DMS53 (cell line): ENCODE measurements around the gene LRBA.

Source experiments
- DNase-seq: peaks from one replicate; lab custom pipeline; 2025; lab: John Stamatoyannopoulos, UW

Gene LRBA

DNA sequence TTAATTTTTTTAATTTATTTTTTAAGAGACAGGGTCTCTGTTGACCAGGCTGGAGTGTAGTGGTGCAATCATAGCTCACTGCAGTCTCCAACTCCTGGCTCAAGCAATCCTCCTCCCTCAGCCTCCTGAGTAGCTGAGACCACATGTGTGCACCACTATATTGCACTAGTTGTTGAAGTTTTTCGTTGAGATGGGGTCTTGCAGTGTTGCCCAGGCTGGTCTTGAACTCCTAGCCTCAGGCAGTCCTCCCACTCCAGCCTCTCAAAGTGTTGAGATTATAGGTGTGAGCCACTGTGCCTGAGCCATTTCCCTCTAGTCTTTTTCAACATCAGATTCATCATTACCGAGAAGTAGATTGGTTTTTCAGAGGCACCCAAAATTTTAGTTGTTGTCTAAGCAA lies 771.2 kb downstream of the LRBA start:
- DNase-seq = no peak

DNA sequence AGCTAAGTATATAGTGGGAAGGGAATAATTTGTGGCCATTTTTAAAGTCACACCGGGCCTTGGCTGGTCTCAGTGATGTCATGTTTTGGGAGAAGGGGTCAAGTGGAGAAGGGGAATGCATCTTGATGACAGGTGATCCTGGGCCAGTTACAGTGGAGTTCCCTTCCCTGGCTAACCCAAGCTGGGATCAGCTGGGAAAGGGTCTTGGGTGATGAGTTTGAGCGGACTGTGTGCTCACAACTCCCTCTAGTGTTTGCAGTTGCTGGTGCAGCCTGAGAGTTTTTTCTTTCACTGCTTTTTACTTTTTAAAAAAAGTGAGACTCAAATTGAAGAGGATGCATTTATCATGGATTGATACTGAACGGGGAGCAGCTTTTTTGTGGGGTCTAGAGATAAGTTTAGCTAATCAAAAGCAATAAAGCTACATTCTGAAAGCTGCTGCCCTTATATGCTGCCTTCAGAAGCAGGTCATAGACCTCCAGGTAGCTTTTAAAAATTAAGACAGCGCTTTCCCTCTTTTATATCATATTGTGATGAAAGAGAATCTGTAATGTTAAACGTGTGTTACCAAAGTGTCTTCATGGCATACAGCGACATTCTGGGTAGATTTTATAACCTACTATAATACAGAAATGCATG lies 772.1 kb downstream of the LRBA start:
- peak; percentile 51 for DNase-seq

DNA sequence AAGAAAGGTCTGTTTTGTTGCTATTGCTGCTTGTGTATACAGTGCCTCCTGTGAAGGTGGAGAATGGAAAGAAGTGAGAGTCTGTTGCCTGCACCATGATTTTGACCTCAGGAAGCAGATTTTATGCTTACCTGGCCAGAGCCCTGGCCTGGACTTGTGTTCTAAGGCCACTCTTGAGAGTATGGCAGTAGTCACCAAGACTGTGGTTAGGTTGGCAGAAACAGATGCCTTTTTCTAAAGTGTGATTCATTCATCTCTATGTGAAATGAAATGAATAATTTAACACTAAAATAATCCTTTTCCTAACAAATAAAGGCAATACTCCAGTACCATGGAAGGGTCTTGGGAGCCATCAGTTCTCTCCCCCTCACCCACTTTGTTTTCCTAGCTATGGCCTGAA lies 775.1 kb downstream of the LRBA start:
- no peak for DNase-seq

DNA sequence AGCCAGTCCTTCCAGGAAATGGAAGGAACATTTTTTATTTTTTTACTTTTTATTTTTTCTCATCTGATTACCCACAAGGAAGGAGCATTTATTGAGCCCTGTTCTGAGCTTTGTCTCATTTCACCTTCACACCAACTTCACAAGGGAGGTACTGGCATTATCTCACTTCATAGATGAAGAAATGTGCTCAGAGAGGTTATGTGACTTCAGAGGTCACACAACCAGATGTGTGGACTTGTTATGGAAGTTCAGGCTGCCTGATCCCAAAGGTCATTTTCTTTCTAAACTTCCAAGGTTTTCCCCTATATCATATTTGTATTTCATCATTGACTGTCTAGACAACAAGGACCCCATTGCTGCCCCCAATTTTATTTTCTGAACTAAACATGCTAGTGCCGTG lies 776.5 kb downstream of the LRBA start:
- DNase-seq = no peak

DNA sequence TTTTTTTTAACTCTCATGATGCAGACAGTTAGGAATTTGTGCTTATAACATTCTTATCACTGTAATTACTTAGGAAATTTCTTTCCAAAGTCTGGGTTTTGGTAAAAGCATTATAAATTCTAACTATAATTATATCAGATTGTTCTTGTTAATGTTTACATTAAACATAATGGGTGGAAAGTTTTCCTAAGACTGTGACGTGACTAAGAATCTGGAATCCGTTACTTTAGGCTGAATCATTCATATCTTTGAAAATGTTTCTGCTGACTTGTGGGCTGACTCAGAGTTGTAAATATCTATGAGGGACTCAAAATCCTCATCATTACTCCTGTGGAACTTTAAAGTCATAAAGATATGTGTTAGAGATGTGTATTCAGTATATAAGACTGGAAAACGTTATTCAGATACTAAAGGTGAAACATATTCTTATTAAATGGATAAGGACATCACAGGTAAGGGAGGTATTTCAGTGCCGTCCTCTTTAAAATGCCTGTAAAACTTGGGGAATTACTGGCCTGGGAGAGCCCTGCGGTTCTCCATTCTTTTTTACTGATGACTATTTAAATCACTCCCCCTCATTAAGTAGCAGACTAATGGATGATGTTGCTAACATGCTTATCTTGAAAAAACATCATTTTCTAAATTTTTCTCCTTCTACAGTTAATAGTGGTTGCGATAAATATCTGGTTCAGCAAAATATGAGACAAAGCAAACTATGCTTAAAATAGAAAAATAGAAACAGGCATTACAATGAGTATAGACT lies 777.8 kb downstream of the LRBA start:
- DNase-seq = no peak

DNA sequence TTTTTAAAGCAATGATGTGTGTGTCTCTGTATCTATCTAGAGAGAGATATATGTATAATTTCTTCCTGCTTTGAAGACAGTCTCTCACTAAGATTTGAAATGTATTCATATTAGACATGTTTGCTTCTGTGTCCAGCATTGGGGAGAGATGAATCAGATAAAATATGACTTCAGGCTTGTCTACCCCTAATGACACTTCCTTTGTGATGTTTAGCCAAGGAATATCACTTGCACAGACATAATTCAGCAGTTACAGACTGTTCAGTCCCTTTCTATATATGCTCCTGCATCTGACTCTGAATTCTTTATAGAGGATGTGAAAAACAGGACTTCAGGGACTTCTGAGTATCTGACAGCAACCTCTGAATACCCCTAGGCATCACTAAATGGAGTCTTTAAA lies 778.5 kb downstream of the LRBA start:
- DNase-seq = no peak

DNA sequence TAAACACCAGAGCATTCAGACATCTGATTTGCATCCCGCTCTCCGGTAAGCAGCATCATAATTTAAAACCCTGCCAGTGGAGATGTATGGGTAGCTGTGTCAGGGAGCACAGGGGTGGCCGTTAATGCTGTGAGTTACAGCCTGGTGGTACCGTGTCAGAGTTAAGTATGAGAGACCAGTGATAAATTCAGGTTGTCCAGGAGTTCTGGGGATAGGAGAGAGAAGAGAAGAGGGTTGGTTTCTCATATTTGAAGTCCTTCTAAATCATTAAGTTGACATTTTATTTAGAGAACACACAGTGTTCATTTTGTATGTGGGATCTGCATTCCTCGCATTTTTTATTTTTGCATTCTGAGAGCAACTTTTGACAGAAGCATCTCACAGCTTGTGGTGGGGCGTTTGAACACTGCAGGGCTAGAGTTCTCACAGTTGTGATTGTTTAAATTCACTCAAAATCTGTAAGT lies 779.2 kb downstream of the LRBA start:
- DNase-seq = no peak

DNA sequence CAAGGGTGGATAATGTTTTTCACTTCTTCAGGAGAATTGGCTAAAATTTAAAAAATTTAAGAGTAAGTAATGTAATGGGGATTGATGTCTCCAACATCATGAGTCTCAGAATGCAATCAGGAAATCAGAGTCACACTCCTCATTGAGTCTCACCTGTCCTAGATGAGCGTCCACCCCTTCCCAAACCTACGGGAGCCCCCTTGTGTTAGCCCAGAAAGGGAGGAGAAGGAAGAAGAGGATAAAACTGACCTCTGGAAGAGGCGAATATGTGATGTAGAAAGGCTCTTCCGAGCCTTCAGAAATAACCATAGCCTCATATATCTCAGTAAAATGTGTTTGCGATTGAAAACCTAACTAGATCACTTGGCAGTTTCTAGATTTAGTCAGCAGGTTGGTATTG lies 779.8 kb downstream of the LRBA start:
- DNase-seq = no peak

DNA sequence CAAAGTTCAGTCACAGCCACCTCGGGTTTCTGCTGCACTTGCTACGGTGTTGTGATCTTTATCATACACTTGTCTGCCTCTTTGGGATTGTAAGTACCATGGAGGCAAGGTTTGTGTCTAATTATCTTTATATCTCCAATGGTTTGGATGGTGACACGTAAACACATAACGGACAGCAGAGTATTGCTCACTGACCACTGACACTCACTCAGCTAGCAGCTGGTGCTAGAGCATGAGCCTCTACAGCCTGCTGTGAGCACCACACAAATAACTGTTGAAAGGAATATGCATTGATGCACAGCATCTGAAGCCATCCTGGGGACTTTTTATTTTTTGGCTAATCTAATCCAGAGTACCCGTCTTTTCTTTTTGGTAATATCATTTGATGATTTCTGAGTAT lies 780.8 kb downstream of the LRBA start:
- no peak for DNase-seq

DNA sequence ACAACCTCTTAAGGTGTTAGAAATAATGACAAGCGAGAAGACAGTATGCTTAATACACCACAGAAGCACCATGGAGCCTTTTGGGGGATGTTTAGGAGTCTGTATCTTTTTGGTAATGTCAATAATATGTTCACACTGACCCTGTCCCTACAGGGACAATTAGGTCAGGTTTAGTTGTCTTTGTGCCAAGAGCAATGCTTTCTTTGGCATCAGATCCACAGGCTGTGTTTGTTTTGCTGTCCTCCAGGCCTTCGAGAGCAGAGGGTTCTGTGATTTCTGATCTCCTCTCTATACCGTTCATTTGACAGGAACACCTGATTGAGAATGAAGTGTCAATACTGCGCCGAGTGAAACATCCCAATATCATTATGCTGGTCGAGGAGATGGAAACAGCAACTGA lies 783.1 kb downstream of the LRBA start:
- no peak for DNase-seq

DNA sequence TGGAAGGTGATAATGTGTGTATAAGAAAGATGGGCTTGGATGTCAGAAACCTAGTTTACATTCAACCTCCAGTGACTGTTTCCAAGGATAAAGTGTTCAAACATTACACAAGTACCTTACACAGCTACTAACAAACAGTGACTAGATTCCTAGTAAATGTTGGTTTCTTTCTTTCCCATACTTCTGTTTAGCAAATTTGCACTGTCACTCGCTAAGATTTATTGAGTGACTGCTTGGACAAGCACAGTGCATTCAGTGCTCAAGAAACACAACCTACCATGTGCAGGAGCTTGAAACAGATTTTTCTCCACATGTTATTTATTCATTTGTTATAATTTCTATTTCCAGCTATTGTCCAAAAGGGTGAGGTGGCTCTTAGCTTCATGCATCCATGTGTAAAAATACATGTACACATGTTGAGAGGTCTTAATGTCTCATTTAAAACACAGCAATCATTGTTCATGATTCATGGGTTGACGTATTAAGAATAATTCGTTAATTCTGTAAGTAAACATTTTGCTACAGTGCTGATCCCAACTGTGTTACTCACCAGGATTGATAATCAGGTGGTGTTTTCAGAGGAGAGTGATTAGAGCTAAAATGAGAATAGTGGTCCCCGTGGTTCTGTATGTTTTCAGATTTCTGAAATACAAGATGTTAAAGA lies 783.8 kb downstream of the LRBA start:
- DNase-seq = no peak

DNA sequence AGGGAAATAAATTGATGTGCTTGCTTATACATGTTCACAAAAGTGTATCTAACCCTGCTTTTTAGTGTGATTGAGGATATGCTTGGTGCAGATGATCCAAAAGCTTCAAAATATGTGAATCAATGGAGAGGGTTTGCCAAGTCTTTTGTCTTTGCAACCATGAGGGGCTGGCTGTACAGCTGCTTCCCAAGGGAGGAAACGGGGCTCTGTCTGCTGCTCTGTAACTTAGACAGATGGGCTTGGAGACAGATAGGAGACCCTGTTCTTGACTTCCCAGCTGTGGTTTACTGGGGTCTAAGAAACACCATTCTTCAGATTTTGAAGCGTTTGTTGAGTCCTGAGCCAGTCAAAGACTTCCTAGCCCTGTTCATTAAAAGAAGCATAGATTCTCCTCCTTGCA lies 784.5 kb downstream of the LRBA start:
- DNase-seq = no peak

DNA sequence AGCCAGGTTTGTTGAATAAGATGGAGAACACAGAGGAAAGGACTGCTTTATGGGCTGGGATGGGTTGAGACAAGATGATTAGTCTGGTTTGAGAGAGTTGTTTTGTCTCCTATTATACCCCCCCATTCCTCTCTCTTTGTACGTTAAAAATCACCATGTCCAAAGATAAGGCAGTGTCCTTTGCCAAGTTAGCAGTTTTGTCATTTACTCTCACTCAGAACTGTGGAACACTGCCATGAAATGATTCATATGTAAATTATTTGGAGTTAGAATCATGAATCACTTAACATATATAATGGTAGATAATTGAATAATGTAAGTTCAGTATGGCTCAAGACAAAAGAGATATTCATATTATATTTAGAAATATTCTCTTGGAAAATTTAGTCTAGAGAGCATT lies 785.6 kb downstream of the LRBA start:
- DNase-seq = no peak

DNA sequence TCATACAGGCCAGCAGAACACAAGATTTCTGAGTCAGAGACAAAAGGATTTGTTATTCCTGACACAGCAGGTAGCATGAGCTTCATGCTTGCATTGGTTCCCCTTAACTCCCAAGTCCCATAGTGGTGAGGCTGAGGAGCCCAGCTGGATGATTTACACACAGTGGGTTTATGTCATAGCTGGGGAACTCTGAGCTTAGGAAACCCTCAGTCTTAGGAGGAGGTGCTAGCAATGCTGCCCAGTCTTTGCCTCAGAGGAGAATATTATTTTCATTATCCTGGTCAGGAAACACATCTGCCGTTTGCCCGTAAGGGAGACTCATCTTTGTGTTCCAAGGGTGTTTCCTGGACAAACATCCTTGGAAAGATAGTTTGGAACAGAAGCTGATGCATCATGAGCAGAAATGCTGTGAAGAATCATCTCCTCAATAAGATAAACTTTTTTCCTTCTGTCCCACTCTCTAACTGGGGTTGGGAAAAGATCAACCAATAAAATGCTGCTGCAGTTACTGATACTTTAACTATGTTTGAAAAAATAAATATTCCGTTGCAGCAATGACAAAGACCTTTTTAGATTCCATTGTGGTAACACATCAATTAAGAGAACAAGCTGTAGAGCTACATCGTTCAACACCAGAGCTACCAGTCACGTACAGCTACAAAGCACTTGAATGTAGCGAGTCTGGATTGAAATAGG lies 790.0 kb downstream of the LRBA start:
- no peak for DNase-seq

DNA sequence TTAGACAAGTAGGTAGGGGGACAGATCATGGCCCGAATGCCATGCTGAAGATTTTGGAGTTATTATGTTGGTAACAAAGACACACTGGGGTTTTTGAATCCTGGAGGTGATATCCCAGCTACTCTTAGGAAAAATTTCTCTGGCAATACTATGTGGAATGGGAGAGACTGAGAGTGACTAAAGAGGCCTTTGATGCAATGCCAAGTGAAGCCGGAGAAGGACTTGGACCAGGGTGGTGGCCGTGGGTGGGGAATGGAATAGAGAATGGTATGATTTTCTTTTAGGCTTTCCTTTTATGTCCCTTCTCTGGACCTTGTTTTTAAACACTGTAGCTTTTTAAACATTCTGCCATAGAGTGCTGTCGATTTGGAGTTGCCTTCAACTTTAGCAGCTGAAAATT lies 795.2 kb downstream of the LRBA start:
- no peak for DNase-seq

DNA sequence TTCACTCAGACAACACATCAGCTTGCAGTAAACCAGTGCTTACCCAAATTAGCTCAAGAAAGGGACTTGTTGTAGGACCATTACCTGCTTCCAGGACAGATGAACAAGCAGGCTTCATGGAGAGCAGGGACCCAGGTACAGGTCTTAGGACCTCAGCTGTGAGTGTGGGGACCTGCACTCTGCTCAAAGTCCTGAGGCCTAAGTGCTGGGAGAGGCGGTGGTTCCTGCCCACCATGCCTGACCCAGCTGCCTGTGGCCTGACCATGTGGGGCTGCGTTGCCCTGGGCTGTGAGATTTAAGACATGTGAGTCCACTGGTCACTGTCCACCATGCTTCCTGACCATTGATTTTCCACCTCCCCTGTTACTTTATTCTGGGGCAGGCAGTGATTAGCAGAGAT lies 796.6 kb downstream of the LRBA start:
- no peak for DNase-seq

DNA sequence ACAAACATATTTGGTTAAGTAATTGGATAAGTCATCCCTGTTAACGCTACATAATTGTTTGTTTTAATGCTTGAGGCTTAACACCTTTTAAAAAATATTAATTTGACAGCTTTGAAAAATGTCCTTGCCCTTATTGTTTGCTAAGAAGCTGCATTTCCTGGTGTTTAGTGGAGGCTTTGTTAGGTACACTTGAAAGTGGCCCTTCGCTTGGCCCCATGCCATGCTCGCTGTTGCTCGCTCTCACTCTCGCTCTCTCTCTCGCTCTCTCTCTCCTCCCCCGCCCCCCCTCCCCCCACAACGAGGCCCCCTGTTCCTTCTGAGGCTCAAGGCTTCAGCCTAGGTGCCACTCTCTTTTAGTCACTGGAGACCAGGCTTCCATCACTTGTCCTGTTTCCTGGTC lies 797.3 kb downstream of the LRBA start:
- peak; percentile 76 for DNase-seq

DNA sequence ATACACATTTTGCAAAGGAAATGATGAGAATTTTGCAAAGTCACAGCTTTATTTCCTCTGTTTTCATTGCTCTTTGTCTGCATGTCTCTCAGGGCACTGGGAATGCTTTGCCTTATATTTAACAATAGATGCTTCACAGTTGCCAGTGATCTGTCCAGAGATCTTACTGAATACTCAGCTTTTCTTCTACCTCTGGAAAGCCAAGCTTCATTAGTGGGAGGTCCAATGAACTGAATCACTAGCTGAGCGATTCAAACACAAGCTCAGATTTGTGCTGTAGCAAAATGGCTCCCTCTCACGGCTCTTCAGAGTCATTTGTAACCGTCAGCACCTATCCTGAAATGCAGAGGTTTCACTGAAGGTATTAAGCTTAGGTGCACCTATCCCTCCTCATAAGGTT lies 797.9 kb downstream of the LRBA start:
- peak; percentile 76 for DNase-seq

DNA sequence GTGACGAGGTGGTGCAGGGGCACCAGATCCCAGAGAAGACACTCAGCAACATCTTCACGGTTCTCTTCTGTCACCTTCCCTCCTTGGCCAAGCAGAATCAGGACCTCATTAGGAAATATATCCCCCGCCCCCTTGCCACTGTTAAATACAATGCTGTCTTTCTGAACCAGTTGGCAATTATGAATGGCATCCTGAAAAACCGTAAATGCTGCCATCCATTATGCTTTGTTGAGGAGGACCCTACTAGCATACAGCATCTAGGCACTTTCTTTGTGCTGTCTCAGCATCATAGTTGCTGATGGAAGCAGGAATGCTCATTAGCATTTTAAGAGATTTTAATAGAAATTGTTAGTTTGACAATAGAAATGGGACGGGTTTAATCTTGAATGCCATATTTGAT lies 798.4 kb downstream of the LRBA start:
- no peak for DNase-seq

DNA sequence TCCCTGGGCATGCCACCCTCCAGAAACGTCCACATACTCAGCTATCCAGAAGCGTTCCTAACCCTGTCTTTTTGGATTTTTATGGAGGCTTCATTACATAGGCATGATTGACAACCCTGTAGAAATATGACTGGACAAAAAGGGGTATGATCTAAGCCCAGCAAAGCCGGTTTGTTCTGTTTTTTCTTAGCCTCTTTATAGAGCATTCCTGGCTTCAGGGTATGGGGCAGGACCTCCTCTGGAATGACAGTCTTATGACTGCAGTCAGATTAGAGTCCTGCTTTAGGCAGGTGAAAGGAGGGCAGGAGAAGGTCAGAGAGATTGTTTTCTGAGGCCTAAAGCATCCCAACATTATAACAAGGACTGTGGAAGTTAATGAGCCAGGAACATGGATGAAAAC lies 799.5 kb downstream of the LRBA start:
- peak; percentile 3 for DNase-seq
